HepG2 (cell line): ENCODE measurements around the gene LBX2. TPM values are rescaled to one million over a fixed set of nuclear protein-coding genes. Genes with fewer than 3 reads are reported as not detected.

Source experiments
- CEBPB ChIP-seq: IDR thresholded peaks from 2 replicates; pipeline ENCODE4 v1.6.1; 2011; ENCODE audit warnings: low read depth, low read length, improper control_type of control experiment, borderline replicate concordance
- HDAC1 ChIP-seq: sonication (generic); formaldehyde crosslinking; IDR thresholded peaks from 2 replicates; pipeline ENCODE4 v1.5.1; 2020; ENCODE audit warnings: mild to moderate bottlenecking, missing genetic modification reagents
- KDM5B ChIP-seq: sonication (generic); formaldehyde crosslinking; IDR thresholded peaks from 2 replicates; pipeline ENCODE4 v1.4.0; 2020; ENCODE audit warnings: missing genetic modification reagents, mild to moderate bottlenecking, borderline replicate concordance
- NFKBIZ ChIP-seq: IDR thresholded peaks from 2 replicates; pipeline ENCODE4 v1.6.1; 2018; ENCODE audit warnings: missing genetic modification reagents, missing compliant biosample characterization
- NFYC ChIP-seq: IDR thresholded peaks from 2 replicates; pipeline ENCODE4 v1.6.1; 2016; ENCODE audit warnings: missing genetic modification reagents, missing compliant biosample characterization
- SP4 ChIP-seq: sonication (generic); formaldehyde crosslinking; IDR thresholded peaks from 2 replicates; pipeline ENCODE4 v1.8.1; 2023; ENCODE audit warnings: mild to moderate bottlenecking, missing genetic modification reagents
- WIZ ChIP-seq: sonication (generic); formaldehyde crosslinking; IDR thresholded peaks from 2 replicates; pipeline ENCODE4 v1.5.1; 2020; ENCODE audit warnings: mild to moderate bottlenecking, missing genetic modification reagents
- ZNF253 ChIP-seq: sonication (generic); formaldehyde crosslinking; IDR thresholded peaks from 2 replicates; pipeline ENCODE4 v1.8.0; 2022; ENCODE audit warnings: mild to moderate bottlenecking, missing genetic modification reagents, borderline replicate concordance
- ZNF660 ChIP-seq: sonication (generic); formaldehyde crosslinking; IDR thresholded peaks from 2 replicates; pipeline ENCODE4 v1.5.1; 2020; ENCODE audit warnings: mild to moderate bottlenecking, low read depth, missing genetic modification reagents, borderline replicate concordance
- polyA plus RNA-seq, 8 experiments: library from polyadenylated mRNA; depleted of rRNA in 3 of 8; stranded (reverse) in 7 of 8; unstranded in 1 of 8; fragments of >200 nt; fragmentation: Illumina TruSeq in 4 of 8; extraction: Trizol in 4 of 8; gene quantifications; 2 replicates each; pipeline versions ENCODE4 v1.2.1 to v1.2.3, GENCODE V29; 2011 to 2016; ENCODE audit warnings: low read depth in 4 of 8, missing spikeins in 1 of 8, mixed read lengths in 1 of 8; ENCODE audit not compliant: insufficient read depth in 1 of 8
- total RNA-seq, 5 experiments: library from RNA; depleted of rRNA; stranded (reverse); fragments of >200 nt; fragmentation: Illumina TruSeq; extraction: Trizol; gene quantifications; 2 replicates each; pipeline ENCODE4 v1.2.3, GENCODE V29; 2016; ENCODE audit warnings: low read depth in 1 of 5
- TF ChIP-seq, protein P1 (sequence below): sonication (generic); formaldehyde crosslinking; IDR thresholded peaks from 2 replicates; pipeline ENCODE4 v1.4.0; 2020; ENCODE audit warnings: missing genetic modification reagents, borderline replicate concordance
- TF ChIP-seq, protein P2 (sequence below): sonication (generic); formaldehyde crosslinking; IDR thresholded peaks from 2 replicates; pipeline ENCODE4 v1.4.0; 2020; ENCODE audit warnings: missing genetic modification reagents
- TF ChIP-seq, protein P3 (sequence below): sonication (generic); formaldehyde crosslinking; IDR thresholded peaks from 2 replicates; pipeline ENCODE4 v1.4.0; 2020; ENCODE audit warnings: mild to moderate bottlenecking, missing genetic modification reagents
- TF ChIP-seq, protein P4 (sequence below), 2 experiments: sonication (generic) in 1 of 2; formaldehyde crosslinking in 1 of 2; IDR thresholded peaks; 2 replicates each; pipeline versions ENCODE4 v1.4.0 to v1.6.1; 2016 to 2020; ENCODE audit warnings: borderline replicate concordance in 1 of 2, low read depth in 1 of 2, mild to moderate bottlenecking in 1 of 2, missing genetic modification reagents in 1 of 2
- TF ChIP-seq, protein P5 (sequence below): IDR thresholded peaks from 2 replicates; pipeline ENCODE4 v1.6.1; 2016; ENCODE audit warnings: low read depth, borderline replicate concordance

Gene LBX2
- total and polyA plus RNA-seq, 2 of the 13 experiments (the other 11 are each of a cell fraction or from before 2014, with no cell fraction given), result 6.4 to 8.1 TPM

DNA sequence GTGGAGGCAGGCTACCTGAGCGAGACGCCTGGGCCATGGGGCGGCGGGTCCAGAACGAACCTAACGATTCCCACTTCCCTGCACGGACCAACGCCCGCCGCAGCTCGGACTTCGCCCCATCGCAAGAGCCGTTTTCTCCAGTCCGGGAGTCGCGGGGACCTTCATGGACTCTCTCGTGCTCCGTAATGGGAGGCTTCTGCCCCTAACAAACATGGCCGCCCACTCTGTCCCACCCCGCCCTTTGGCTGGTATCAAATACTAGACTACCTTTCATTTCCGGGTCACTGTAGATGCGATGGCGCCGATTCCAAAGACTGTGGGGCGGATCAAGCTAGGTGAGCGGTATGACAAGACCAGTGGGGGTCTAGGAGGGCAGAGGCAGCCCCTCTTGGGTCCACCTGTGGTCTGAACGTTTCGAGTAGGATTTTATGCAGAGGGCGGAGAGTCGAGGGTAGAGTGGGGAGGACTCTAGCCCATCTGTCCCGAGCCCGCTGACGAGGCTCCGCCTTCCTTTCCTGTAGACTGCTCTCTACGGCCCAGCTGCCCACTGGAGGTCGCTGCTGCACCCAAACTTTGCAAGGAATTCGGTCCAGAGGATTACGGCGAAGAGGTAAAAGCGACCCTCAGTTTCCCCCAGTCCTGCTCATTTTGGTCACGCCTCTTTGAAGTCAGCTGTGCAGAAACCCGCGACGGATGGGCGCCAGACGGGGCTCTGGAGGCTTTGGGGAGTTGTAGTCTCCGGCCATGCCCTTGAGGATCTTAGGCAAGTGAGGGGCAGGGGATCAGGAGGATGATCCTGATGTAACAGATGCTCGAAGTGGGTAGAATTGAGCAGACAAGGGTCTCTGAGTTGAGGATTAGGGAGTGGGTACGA, 16.4 kb downstream of the LBX2 start, which contains the start of the genes CCDC142 and TTC31 (continued):
- TF ChIP-seq, protein P1, sequence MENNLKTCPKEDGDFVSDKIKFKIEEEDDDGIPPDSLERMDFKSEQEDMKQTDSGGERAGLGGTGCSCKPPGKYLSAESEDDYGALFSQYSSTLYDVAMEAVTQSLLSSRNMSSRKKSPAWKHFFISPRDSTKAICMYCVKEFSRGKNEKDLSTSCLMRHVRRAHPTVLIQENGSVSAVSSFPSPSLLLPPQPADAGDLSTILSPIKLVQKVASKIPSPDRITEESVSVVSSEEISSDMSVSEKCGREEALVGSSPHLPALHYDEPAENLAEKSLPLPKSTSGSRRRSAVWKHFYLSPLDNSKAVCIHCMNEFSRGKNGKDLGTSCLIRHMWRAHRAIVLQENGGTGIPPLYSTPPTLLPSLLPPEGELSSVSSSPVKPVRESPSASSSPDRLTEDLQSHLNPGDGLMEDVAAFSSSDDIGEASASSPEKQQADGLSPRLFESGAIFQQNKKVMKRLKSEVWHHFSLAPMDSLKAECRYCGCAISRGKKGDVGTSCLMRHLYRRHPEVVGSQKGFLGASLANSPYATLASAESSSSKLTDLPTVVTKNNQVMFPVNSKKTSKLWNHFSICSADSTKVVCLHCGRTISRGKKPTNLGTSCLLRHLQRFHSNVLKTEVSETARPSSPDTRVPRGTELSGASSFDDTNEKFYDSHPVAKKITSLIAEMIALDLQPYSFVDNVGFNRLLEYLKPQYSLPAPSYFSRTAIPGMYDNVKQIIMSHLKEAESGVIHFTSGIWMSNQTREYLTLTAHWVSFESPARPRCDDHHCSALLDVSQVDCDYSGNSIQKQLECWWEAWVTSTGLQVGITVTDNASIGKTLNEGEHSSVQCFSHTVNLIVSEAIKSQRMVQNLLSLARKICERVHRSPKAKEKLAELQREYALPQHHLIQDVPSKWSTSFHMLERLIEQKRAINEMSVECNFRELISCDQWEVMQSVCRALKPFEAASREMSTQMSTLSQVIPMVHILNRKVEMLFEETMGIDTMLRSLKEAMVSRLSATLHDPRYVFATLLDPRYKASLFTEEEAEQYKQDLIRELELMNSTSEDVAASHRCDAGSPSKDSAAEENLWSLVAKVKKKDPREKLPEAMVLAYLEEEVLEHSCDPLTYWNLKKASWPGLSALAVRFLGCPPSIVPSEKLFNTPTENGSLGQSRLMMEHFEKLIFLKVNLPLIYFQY (CRISPR knock-in tag), result peak; percentile 20; the same call in 1 of the 2 replicates
- no peak; the same call in 1 of the 2 replicates for TF ChIP-seq WIZ (CRISPR knock-in tag)
- TF ChIP-seq, protein P2, sequence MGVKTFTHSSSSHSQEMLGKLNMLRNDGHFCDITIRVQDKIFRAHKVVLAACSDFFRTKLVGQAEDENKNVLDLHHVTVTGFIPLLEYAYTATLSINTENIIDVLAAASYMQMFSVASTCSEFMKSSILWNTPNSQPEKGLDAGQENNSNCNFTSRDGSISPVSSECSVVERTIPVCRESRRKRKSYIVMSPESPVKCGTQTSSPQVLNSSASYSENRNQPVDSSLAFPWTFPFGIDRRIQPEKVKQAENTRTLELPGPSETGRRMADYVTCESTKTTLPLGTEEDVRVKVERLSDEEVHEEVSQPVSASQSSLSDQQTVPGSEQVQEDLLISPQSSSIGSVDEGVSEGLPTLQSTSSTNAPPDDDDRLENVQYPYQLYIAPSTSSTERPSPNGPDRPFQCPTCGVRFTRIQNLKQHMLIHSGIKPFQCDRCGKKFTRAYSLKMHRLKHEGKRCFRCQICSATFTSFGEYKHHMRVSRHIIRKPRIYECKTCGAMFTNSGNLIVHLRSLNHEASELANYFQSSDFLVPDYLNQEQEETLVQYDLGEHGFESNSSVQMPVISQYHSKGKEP (CRISPR knock-in tag), result no peak
- TF ChIP-seq, protein P3, sequence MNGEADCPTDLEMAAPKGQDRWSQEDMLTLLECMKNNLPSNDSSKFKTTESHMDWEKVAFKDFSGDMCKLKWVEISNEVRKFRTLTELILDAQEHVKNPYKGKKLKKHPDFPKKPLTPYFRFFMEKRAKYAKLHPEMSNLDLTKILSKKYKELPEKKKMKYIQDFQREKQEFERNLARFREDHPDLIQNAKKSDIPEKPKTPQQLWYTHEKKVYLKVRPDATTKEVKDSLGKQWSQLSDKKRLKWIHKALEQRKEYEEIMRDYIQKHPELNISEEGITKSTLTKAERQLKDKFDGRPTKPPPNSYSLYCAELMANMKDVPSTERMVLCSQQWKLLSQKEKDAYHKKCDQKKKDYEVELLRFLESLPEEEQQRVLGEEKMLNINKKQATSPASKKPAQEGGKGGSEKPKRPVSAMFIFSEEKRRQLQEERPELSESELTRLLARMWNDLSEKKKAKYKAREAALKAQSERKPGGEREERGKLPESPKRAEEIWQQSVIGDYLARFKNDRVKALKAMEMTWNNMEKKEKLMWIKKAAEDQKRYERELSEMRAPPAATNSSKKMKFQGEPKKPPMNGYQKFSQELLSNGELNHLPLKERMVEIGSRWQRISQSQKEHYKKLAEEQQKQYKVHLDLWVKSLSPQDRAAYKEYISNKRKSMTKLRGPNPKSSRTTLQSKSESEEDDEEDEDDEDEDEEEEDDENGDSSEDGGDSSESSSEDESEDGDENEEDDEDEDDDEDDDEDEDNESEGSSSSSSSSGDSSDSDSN, result peak; percentile 92
- no peak for TF ChIP-seq CEBPB
- TF ChIP-seq NFYC (CRISPR knock-in tag), result peak; percentile 54
- TF ChIP-seq, protein P4, sequence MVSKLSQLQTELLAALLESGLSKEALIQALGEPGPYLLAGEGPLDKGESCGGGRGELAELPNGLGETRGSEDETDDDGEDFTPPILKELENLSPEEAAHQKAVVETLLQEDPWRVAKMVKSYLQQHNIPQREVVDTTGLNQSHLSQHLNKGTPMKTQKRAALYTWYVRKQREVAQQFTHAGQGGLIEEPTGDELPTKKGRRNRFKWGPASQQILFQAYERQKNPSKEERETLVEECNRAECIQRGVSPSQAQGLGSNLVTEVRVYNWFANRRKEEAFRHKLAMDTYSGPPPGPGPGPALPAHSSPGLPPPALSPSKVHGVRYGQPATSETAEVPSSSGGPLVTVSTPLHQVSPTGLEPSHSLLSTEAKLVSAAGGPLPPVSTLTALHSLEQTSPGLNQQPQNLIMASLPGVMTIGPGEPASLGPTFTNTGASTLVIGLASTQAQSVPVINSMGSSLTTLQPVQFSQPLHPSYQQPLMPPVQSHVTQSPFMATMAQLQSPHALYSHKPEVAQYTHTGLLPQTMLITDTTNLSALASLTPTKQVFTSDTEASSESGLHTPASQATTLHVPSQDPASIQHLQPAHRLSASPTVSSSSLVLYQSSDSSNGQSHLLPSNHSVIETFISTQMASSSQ (IDR thresholded peaks at IDR 0.05; ENCODE audit: low read depth), result peak; percentile 68; the same call in 1 of the 2 replicates
- TF ChIP-seq, protein P4 (CRISPR knock-in tag; IDR thresholded peaks at IDR 0.05; ENCODE audit: borderline replicate concordance), result peak; percentile 77; the same call in 1 of the 2 replicates
- TF ChIP-seq, protein P5, sequence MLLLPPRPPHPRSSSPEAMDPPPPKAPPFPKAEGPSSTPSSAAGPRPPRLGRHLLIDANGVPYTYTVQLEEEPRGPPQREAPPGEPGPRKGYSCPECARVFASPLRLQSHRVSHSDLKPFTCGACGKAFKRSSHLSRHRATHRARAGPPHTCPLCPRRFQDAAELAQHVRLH (CRISPR knock-in tag), result peak; percentile 59; the same call in 1 of the 2 replicates
- TF ChIP-seq ZNF660 (CRISPR knock-in tag), result 0 out of 2 replicates have a peak, but pooled peaks have one; percentile 44
- peak; percentile 97 for TF ChIP-seq KDM5B (CRISPR knock-in tag)
- TF ChIP-seq NFKBIZ, result peak; percentile 29
- peak; percentile 77 for TF ChIP-seq SP4
- TF ChIP-seq HDAC1, result peak; percentile 96
- TF ChIP-seq ZNF253 (CRISPR knock-in tag), result no peak
